Panc1 (cell line): ENCODE measurements around the gene CD300A. TPM values are rescaled to one million over a fixed set of nuclear protein-coding genes. Genes with fewer than 3 reads are reported as not detected.

Source experiments
- ATAC-seq: fragments of 200-7000 bp; cut with Tn5 transposase; 2 replicates; pipeline ENCODE4 v1.9.1; 2020; ENCODE audit warnings: mild to moderate bottlenecking, moderate library complexity
- BruUV-seq: library from RNA; stranded (reverse); fragments of 400-500 nt; replicated peaks from 2 replicates; lab custom pipeline; 2021; lab: Mats Ljungman, UMichigan
- CTCF ChIA-PET: fragments of 300-600 bp; sonication (Branson Sonifier 250); formaldehyde crosslinking; loops from one replicate; lab custom pipeline; 2022; ENCODE audit warnings: antibody characterized with exemption; lab: Charles Lee
- POLR2A ChIA-PET: fragments of 300-600 bp; sonication (Branson Sonifier 250); formaldehyde crosslinking; loops from one replicate; lab custom pipeline; 2022; ENCODE audit warnings: antibody characterized with exemption; lab: Charles Lee
- DNase-seq: peaks from one replicate; pipeline ENCODE4 v3.0.0-alpha.2; 2010; ENCODE audit warnings: low read depth, low spot score
- H3K27ac ChIP-seq: 2 replicates; pipeline ENCODE4 v1.5.1; 2011; ENCODE audit warnings: mild to moderate bottlenecking, low read length, inconsistent platforms
- H3K27me3 ChIP-seq: fragments of 200-500 bp; sonication (Bioruptor generic); 2 replicates; pipeline ENCODE4 v1.6.0; 2014; ENCODE audit warnings: low read length, inconsistent platforms; ENCODE audit not compliant: control insufficient read depth, insufficient read depth
- H3K36me3 ChIP-seq: fragments of 200-500 bp; sonication (Bioruptor generic); 2 replicates; pipeline ENCODE4 v1.5.1; 2014; ENCODE audit warnings: inconsistent platforms, mild to moderate bottlenecking, low read length, moderate library complexity; ENCODE audit not compliant: control insufficient read depth, insufficient read depth
- H3K4me1 ChIP-seq: 2 replicates; pipeline ENCODE4 v1.5.1; 2011; ENCODE audit warnings: inconsistent platforms, mild to moderate bottlenecking, low read length, moderate library complexity; ENCODE audit not compliant: control insufficient read depth, insufficient read depth
- H3K4me3 ChIP-seq, 2 experiments: 2 replicates each; pipeline ENCODE4 v1.5.1; 2011 to 2012; ENCODE audit warnings: low read depth in 2 of 2, low read length in 2 of 2, mild to moderate bottlenecking in 2 of 2, inconsistent platforms in 1 of 2, moderate library complexity in 1 of 2
- H3K9me3 ChIP-seq: fragments of 200-500 bp; sonication (Bioruptor generic); 2 replicates; pipeline ENCODE4 v1.5.1; 2014; ENCODE audit warnings: low read depth, mild to moderate bottlenecking, inconsistent platforms, low read length, moderate library complexity; ENCODE audit not compliant: control insufficient read depth, insufficient read depth
- POLR2AphosphoS5 ChIP-seq: IDR thresholded peaks from 2 replicates; pipeline ENCODE4 v1.6.1; 2012; ENCODE audit warnings: mild to moderate bottlenecking, low read depth, low read length, moderate library complexity
- SIN3A ChIP-seq: IDR thresholded peaks from 2 replicates; pipeline ENCODE4 v1.6.1; 2012; ENCODE audit warnings: low read depth, mild to moderate bottlenecking, low read length, moderate library complexity, borderline replicate concordance; ENCODE audit not compliant: insufficient read depth
- TCF7L2 ChIP-seq: IDR thresholded peaks from 2 replicates; pipeline ENCODE4 v1.6.1; 2011; ENCODE audit warnings: mild to moderate bottlenecking, low read depth, low read length, inconsistent platforms
- in situ Hi-C: cut with HindIII; loops from 2 replicates; pipeline ENCODE4 v1.10.0; 2016; ENCODE audit warnings: low sequenced_read_pairs, low pct_unique_long_range_greater_than_20kb
- intact Hi-C: fragments of 100-400 bp; cut with micrococcal nuclease; formaldehyde crosslinking; loops from one replicate; pipeline ENCODE4 v1.10.0; 2022; ENCODE audit not compliant: unreplicated experiment
- total RNA-seq: library from RNA; stranded (reverse); gene quantifications from one replicate; pipeline ENCODE4 v1.2.1, GENCODE V29; 2021; ENCODE audit not compliant: unreplicated experiment
- TF ChIP-seq, protein P1 (sequence below): fragments of 450-650 bp; IDR thresholded peaks from 2 replicates; pipeline ENCODE4 v1.5.1; 2017; ENCODE audit warnings: mild to moderate bottlenecking
- TF ChIP-seq, protein P2 (sequence below), 2 experiments: IDR thresholded peaks; 2 replicates each; pipeline ENCODE4 v1.6.1; 2011 to 2012; ENCODE audit warnings: low read depth in 2 of 2, control low read depth in 1 of 2, low read length in 1 of 2, mild to moderate bottlenecking in 1 of 2, moderate library complexity in 1 of 2; ENCODE audit not compliant: insufficient read depth in 1 of 2

CD300A gene
- total RNA-seq, 1 experiment from 2014 or later, result 0.21 TPM

DNA sequence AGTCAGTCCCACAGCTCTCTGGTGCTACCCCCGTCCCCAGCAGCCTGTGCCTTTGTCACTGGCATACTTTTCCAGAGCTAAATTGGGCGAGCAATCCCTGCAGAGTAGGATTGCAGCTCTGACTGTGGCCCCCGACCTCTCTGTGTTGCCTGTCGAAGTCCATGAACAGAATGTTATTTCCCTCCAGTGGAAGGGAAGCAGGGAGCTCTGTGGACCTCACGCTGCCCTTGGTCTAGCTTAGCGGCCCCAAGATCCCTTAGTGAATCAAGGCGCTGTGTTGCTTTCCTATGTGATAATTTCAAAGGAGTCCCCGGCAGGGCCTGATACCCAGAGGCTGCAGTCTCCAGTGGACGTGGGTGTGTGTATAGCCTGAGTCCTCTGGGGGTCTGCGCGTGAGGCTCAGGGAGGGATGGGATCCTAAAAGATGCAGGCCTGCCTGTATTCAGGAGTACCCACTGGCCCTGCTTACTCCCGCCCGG lies 15.5 kb upstream of the CD300A start:
- no peak for ATAC-seq
- CTCF ChIA-PET, result no interaction called here
- TF ChIP-seq, protein P1, sequence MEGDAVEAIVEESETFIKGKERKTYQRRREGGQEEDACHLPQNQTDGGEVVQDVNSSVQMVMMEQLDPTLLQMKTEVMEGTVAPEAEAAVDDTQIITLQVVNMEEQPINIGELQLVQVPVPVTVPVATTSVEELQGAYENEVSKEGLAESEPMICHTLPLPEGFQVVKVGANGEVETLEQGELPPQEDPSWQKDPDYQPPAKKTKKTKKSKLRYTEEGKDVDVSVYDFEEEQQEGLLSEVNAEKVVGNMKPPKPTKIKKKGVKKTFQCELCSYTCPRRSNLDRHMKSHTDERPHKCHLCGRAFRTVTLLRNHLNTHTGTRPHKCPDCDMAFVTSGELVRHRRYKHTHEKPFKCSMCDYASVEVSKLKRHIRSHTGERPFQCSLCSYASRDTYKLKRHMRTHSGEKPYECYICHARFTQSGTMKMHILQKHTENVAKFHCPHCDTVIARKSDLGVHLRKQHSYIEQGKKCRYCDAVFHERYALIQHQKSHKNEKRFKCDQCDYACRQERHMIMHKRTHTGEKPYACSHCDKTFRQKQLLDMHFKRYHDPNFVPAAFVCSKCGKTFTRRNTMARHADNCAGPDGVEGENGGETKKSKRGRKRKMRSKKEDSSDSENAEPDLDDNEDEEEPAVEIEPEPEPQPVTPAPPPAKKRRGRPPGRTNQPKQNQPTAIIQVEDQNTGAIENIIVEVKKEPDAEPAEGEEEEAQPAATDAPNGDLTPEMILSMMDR, result no peak
- TF ChIP-seq TCF7L2, result no peak
- TF ChIP-seq POLR2AphosphoS5, result no peak
- TF ChIP-seq, protein P2, sequence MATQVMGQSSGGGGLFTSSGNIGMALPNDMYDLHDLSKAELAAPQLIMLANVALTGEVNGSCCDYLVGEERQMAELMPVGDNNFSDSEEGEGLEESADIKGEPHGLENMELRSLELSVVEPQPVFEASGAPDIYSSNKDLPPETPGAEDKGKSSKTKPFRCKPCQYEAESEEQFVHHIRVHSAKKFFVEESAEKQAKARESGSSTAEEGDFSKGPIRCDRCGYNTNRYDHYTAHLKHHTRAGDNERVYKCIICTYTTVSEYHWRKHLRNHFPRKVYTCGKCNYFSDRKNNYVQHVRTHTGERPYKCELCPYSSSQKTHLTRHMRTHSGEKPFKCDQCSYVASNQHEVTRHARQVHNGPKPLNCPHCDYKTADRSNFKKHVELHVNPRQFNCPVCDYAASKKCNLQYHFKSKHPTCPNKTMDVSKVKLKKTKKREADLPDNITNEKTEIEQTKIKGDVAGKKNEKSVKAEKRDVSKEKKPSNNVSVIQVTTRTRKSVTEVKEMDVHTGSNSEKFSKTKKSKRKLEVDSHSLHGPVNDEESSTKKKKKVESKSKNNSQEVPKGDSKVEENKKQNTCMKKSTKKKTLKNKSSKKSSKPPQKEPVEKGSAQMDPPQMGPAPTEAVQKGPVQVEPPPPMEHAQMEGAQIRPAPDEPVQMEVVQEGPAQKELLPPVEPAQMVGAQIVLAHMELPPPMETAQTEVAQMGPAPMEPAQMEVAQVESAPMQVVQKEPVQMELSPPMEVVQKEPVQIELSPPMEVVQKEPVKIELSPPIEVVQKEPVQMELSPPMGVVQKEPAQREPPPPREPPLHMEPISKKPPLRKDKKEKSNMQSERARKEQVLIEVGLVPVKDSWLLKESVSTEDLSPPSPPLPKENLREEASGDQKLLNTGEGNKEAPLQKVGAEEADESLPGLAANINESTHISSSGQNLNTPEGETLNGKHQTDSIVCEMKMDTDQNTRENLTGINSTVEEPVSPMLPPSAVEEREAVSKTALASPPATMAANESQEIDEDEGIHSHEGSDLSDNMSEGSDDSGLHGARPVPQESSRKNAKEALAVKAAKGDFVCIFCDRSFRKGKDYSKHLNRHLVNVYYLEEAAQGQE (IDR thresholded peaks at IDR 0.05; ENCODE audit: insufficient read depth in 1 of 2, low read depth in 2 of 2, low read length in 1 of 2), result no peak
- TF ChIP-seq SIN3A, result no peak
- no peak overlapping the region for H3K4me3 ChIP-seq
- no peaks in the 10 kb centered on the region for H3K9me3 ChIP-seq
- H3K4me1 ChIP-seq, result peaks cover 17% of the 10 kb centered on the region
- no peak for DNase-seq
- H3K27ac ChIP-seq, result no peak overlapping the region
- in situ Hi-C loops, result no loop called here
- no peaks in the 10 kb centered on the region for H3K36me3 ChIP-seq
- H3K27me3 ChIP-seq, result no peaks in the 10 kb centered on the region
- no TSS peak for BruUV-seq
- intact Hi-C loops, result no loop called here
- POLR2A ChIA-PET, result interaction anchor here (0.7 kb wide), 1 partner anchor 156 kb away, joined by 7 read pairs; no protein-coding TSS in a partner anchor

DNA sequence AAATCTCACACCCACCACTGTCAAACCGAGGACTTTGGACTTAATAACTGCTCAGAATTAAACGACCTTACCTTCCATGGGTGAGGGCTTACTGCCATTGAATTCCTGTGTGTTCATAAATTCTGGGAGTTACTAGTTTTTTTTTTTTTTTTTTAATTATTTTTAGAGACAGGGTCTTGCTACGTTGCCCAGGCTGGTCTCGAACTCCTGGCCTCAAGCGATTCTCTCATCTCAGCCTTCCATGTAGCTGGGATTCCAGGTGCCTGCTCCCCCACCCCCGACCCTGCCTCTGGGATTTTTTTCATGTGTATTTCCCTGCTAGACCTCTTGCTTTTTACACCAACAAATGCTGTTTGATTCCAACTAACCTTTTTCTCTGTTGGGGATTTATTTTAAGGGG lies 14.9 kb upstream of the CD300A start:
- Histone ChIP-seq H3K4me3 (no peak overlapping the region), H3K27ac (no peak overlapping the region), H3K4me1 (peaks cover 17% of the 10 kb centered on the region), H3K36me3 (no peaks in the 10 kb centered on the region), H3K9me3 (no peaks in the 10 kb centered on the region), H3K27me3 (no peaks in the 10 kb centered on the region)
- intact Hi-C loops, result no loop called here
- ChIA-PET POLR2A (interaction anchor here (0.7 kb wide), 1 partner anchor 156 kb away, joined by 7 read pairs; no protein-coding TSS in a partner anchor), CTCF (no interaction called here)
- no TSS peak for BruUV-seq
- DNase-seq, result no peak
- in situ Hi-C loops, result no loop called here
- ATAC-seq, result no peak
- TF ChIP-seq, protein P1, result no peak
- TF ChIP-seq POLR2AphosphoS5 (no peak), SIN3A (no peak), TCF7L2 (no peak)
- TF ChIP-seq, protein P2 (IDR thresholded peaks at IDR 0.05; ENCODE audit: insufficient read depth in 1 of 2, low read depth in 2 of 2, low read length in 1 of 2), result no peak
